GM19463 (cell line): ENCODE results near the gene TPD52L2.
A peak's percentile ranks its signal among the peaks of the same experiment; 100 is the strongest.
"Not testable (repeated sequence)": the region's sequence is repeated elsewhere in the genome, so short reads cannot be mapped to it uniquely, and the experiment has no call there.

Experiments used
- ATAC-seq: cut with Tn5 transposase; IDR thresholded peaks from one replicate; pipeline ENCODE4 v1.9.1; 2021; ENCODE audit warnings: mild to moderate bottlenecking, moderate library complexity; ENCODE audit not compliant: unreplicated experiment

Gene TPD52L2

DNA sequence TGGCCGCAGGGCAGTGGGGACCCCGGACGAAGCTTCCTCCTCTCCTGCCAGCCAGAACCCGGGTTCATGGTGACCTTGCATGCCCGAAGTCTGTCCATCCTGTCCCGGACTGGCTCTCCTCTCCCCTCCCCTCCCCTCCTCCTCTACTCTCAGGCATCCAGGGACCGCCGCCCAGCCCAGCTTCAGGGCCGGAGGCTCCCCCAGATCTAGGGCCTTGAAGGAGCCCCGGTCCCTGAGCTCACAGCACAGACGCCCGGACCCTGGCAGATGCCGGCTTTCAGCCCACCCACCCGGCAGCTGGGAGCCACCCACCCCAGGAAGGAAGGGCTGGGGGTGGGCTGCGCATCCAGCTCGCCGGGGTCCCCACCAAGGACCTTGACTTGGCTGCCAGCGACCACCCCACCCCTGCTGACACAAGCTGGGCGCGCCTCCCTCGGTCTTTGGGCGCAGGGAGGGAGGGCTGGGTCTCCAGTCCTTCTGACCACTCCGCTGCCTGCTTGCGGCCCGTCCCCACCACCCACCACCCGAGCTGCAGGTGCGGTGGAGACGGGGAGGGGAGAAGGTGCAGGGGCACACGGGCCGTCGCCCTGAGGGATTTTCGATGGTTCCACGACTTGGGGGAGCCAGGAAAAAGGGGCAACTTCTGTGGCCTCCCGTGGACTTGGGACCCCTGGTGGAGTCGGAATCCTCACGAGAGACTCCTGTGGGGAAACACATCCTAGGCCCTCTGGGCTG lies 9.5 kb upstream of the TPD52L2 start:
- no peak for ATAC-seq

DNA sequence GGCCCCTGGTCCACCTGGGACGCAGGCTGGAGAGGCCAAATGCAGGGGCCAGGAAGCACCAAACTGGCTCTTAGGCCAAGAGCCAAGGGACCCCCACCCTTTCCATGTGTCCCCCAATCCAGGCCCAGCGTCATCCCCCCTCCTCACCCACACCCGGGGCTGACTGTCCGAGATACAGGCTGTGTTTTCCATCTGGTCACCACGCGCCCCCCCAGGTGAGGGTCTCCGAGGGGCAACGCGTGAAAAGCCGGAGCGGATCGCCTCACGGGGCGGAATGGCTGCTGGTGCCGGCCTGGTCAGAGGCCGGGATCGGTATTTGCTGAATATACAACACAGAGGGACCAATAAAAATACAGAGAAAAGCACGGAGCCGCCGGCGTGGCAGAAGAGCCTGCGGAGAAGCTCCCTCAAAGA lies 9.0 kb upstream of the TPD52L2 start:
- no peak for ATAC-seq

GRCh38 chr20:63857764-63858392 lies 7.2 kb upstream of the TPD52L2 start:
- no peak for ATAC-seq

- no peak for ATAC-seq
Observed at GRCh38 chr20:63858393-63859165, 6.5 kb upstream of the TPD52L2 start.

- no peak for ATAC-seq
Observed at GRCh38 chr20:63859166-63859699, 5.8 kb upstream of the TPD52L2 start.

DNA sequence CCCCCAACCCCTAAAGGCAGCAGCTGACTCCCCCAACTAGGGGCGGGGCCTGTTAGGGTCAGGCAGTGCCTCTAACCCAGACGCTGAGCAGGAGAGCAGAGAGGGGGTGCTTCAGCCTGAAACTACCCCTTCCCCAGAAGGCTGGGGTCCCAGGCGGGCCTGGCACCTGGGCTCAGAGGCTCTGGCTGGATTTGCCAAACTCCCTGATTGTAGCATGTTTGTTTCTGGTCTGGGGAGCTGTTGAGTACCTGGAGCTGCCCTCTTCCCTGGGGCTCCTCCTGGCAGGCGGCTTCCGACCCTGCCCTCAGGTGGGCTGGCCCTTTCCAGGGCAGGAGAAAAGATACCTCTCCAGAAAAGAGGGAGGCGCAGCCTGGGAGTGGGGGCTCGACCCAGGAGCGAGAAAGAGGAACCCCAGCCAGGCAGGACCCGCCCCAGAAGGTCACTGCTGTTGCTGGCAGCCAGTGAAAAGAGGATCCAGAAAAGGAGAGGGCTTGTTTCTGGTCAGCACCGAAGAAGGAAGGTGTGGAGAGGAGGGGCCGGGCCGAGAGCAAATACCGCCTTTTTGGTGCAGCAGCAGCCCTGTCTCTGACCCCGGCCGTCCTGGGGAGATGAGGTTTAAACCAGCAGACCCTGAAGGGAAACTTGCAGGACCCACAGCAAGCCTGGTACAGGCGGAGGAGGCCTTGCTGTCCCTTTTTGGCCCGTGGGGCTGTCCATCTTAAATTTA lies 4.6 kb upstream of the TPD52L2 start:
- ATAC-seq, result no peak

DNA sequence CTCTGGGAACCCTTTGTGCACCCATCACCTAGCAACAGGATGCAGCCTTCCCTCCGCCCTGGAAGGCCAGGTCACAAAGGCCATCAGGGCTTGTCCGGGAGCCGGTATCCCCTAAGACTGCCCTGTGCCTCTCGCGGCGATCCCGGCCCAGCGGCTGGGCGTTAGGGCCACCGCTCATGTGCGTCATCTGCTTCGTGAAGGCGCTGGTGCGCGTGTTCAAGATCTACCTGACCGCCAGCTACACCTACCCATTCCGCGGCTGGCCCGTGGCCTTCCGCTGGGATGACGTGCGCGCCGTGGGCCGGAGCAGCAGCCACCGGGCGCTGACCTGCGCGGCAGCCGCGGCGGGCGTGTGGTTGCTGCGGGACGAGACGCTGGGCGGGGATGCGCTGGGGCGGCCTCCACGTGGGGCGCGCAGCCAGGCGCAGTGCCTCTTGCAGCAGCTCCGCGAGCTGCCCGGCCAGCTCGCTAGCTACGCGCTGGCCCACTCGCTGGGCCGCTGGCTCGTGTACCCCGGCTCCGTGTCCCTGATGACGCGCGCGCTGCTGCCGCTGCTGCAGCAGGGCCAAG lies 3.6 kb upstream of the TPD52L2 start, which contains the start of gene ABHD16B:
TSS of gene ABHD16B (plus strand) at position 134 of the 570 bp plus-strand sequence. CDS start at position 177, 43 bp downstream.
- ATAC-seq, result no peak

- no peak for ATAC-seq
Observed at GRCh38 chr20:63861981-63862901, 2.8 kb upstream of the TPD52L2 start.

- no peak for ATAC-seq
Observed at GRCh38 chr20:63863021-63863797, 1.9 kb upstream of the TPD52L2 start.

- peak; percentile 70 for ATAC-seq
Observed at GRCh38 chr20:63863798-63864544, 1.1 kb upstream of the TPD52L2 start.

GRCh38 chr20:63864545-63864977 lies 509 bp upstream of the TPD52L2 start:
- no peak for ATAC-seq

DNA sequence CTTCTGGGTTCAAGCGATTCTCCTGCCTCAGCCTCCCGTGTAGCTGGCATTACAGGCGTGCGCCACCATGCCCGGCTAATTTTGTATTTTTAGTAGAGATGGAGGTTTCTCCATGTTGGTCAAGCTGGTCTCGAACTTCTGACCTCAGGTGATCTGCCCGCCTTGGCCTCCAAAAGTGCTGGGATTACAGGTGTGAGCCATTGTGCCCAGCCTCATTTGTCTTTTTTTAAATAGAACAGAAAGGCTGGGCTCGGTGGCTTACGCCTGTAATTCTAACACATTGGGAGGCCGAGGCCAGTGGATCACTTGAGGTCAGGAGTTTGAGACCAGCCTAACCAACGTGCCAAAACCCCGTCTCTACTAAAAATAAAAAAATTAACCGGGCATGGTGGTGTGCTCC lies 2.0 kb downstream of the TPD52L2 start:
- not testable (repeated sequence) for ATAC-seq

GRCh38 chr20:63868264-63868663 lies 3.2 kb downstream of the TPD52L2 start:
- no peak for ATAC-seq

GRCh38 chr20:63873477-63873971 lies 8.5 kb downstream of the TPD52L2 start:
- no peak for ATAC-seq

DNA sequence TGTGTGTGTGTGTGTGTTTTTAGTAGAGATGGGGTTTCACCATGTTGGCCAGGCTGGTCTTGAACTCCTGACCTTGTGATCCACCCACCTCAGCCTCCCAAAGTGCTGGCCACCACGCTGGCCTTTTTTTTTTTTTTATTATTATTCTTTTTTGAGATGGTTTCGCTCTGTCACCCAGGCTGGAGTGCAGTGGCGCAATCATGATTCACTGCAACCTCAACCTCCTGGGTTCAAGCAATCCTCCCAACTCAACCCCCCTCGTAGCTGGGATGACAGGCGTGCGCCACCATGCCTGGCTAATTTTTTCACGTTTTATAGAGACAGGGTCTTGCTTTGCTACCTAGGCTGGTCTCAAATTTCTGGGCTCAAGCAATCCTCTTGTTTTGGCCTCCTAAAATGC lies 9.2 kb downstream of the TPD52L2 start:
- not testable (repeated sequence) for ATAC-seq

DNA sequence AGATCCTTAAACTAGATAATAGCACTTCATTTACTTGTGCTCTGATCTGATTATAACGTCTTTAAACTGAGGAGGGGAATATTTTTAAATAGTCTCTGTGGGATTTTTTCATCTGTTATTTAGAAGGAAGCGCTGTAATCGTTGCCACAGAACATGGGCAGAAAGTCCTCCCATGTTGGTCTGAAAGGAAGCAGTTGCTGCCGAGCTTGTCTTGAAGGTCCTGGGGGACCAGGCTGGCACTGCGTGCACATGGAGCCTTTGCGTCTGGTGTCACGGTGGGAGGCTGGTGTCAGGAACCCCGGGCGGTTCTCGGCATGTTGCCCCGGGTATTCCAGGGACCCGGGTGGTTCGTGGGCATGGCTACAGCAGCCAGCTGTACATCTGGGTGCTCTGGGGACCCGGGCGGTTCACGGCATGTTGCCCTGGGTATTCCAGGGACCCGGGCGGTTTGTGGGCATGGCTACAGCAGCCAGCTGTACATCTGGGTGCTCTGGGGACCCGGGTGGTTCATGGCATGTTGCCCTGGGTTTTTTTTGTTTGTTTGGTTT lies 11.5 kb downstream of the TPD52L2 start:
- no peak for ATAC-seq

DNA sequence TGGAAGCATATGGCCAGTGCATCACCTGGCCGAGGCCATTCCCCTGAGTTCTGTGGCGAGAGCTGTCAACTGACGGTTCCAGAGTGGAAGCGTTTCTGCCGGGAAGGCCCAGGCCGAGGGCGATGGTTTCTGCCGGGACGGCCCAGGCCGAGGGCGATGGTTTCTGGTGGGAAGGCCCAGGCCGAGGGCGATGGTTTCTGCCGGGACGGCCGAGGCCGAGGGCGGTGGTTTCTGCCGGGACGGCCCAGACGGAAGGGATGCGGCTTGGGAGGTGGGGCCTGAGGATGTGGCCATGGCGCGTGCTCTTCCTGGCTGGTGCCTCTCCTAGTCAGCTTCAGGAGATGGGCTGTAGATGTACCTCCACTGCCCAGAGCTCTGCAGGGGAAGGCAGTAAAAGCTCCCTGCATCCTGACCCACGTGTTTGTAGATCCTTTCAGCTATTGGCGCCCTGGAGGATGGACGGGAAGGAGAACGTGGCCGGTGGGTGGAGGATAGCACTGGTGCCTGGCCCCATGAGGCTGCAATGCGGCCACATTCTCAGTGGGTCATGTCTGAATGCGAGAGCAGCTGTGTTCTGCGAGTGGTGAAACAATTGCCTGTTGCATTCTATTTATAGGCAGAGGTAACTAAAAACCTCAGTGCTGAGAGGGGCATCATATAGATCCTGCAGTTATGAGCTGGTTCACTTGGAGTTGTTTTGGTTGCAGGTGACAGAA lies 12.8 kb downstream of the TPD52L2 start:
- no peak for ATAC-seq
